CD4-positive, alpha-beta T cell treated with Interleukin-15 for 1 hour (primary cell): ENCODE results near the gene LENG9.

Experiments
- DNase-seq: peaks from one replicate; pipeline ENCODE4 v3.0.0-alpha.2; 2020

Gene LENG9

DNA sequence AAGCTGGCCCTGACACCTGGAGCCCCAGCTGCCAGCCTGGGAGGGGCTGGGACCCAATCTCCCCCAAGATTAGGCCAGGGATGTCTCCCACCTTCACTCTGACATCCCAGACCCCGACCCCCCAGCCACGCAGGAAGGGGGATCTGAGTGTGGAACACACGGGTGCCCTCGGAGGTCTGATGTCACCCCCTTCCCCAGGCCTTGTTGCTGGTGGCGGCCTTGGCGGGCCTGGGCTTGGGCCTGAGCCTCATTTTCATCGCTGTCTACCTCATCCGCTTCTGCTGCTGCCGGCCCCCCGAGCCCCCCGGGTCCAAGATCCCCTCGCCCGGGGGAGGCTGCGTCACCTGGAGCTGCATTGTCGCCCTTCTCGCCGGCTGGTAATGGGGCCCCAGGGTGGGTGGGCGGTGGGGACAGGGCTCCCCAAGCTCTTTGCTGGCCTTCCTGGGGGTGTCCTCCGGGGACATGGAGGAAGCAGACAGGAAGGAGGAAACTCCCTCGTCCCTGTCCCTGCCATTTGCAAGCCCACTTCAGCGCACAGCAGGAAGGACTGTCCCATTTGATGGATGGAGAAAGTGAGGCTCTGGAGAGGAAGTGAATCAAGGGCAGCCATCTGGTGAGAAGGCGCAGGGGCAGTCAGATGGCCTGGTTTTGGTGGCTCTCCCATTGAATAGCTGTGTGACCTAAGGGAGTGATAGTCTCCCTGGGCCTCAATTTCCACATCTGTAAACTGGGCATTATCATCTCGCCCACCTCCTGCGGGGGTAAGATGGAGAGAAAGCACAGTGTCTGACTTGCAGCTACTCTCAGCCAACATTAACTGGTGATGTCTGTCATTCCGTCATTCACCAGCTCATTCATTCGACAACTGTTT lies 44.4 kb downstream of the LENG9 start:
- no peak for DNase-seq

DNA sequence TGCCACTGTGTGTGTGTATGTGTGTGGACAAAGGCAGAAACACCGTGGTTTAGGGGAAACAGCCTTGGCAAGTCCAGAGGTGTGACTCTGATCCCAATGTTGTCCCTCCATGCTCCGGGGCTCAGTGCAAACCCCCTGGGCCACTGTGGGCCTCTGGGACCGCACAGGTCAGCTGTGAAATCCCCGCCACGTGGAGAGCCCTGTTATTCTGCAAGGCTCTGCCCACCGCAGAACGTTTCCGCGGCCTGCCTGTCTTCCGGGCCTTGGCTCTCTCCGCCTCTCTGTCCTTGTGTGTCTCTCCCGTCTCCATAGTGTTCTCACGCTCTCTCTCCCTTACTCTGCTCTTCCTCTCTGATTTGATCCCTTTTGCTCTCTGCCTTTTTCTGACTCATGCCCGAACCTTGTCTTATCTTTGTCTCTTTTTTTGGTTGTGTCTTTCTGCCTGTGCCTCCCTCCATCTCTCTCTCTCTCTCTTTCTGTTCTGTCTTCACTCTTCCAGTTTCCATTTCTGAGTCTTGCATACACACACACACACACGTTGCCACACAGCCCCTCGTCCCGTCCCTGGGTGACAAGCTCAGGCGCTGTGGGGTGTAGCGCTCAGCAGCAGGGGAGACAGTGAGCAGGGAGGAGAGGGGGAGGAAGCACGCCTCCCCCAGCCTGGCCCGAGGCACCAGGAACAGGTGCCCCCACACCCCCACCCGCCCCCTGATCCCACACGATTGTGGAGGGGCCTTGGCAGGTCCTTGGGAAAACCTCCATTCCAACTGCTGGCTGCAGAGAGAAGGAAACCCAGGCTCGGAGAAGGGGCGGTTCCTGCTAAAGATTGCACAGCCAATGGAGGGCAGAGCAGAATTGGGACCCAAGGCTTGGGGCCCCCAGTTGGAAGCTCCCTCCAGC lies 45.3 kb downstream of the LENG9 start:
- no peak for DNase-seq

DNA sequence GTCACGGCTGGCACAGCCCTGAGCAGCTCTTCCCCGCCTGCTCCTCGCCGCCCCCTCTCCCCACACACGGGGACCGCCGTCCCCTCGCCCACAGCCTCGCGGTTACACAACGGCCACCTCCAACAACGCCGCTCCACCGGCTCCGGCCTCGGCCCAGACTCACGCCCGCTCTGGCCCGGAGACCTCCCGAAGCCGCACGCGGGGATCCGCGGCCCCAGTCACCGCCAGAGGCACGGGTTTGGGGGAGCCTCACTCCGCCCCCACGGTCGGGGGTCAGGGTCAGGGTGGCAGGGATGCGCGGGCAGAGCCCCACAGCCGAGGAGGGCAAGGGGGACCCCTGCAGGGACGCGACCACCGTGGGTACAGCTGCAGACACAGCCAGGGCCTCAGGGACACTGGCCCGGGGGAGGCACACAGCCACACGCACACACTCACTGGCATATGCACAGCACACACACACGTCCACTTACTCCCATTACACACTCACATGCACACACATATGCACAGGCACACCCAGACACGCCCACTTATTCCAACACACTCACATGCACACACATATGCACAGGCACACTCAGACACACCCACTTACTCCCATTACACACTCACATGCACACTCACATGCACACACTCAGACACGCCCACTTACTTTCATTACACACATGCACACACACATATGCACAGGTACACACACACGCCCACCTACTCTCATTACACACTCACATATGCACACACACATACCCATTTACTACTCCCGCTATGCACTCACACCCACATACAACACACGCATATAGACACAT lies 46.7 kb downstream of the LENG9 start:
- no peak for DNase-seq

DNA sequence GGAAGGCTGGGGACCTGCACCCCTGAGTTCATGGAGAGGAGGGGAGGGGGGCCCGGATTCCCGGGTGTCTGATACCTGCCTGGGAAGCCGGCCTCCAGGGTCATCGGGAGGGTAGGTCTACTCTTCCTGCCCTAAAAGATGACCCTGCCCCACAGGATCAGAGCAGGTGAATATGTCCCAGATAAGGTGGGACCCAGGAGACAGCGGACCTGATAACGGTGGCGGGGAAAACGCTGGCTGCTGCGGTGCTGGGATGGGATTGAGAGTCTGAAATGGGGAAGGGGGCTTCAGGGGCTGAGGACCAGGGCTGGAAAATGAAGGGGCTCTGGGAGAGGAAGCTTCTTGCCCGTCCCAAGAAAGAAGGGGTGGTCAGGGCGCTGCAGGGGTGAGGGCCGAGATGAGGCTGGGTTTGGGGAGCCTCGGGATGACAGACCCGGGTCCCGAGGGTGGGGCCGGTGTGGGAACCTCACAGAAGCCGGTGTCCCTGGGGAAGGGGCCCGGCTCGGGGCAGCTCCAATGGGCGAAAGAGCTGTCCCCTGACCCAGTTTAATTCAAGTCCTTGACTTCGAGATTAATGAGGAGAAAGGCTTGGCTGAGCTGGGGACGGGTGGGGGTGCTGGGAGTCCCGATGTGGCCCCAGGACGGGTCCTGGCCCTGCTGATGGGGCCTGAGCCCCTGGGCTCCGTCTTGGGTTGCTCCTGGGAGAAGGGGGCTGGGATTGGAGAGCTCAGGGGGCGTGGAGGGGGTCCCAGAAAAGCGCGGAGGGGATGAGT lies 47.5 kb downstream of the LENG9 start:
- DNase-seq, result no peak

DNA sequence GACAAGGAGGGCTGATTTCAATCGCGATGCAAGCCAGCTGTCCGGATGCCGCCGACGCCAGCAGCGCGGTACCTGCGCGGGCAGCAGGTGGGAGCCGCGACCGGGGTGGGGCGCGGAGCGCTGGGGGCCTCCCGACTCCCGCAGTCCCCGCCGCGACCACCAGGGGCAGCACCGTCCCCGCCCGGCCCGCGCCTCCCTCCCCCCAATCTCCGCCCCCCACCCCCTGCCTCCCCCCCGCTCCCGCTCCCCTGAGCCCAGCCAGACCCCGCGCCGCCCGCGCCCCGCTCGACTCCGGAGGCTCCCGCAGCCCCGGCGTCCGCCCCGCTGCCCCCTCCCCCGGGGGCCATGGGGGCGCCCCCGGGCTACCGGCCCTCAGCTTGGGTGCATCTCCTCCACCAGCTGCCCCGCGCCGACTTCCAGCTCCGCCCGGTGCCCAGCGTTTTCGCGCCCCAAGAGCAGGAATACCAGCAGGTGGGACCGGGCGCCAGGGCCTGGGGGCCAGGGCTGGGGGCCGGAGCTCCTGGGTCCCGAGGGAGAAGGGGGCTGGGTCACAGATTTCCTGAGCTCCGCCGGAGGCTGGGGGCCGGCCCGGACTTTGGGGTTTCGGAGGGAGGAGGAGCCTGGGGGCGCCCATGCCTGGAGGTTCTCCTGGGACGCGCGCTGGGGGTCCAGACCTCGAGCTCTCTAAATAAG lies 48.2 kb downstream of the LENG9 start, which contains the start of gene TTYH1:
Gene TTYH1 (plus strand): TSS at position 257 of the 693 bp plus-strand sequence. CDS start 89 bp downstream, at position 346.
- DNase-seq, result no peak

DNA sequence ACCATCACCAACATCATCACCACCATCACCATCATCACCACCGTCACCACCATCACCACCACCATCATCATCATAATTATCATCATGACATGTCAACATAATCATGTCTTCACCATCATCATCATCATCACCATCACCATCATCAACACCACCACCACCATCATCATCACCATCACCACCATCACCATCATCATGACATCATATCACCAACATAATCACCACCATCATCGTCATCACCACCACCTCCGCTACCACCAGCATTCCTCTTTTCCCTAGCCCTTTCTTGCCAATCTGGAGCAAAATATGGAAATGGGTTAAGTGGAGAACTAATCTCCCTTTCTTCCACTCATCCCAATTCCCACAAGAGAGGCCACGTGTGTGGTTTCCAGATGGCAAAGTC lies 49.4 kb downstream of the LENG9 start:
- no peak for DNase-seq

DNA sequence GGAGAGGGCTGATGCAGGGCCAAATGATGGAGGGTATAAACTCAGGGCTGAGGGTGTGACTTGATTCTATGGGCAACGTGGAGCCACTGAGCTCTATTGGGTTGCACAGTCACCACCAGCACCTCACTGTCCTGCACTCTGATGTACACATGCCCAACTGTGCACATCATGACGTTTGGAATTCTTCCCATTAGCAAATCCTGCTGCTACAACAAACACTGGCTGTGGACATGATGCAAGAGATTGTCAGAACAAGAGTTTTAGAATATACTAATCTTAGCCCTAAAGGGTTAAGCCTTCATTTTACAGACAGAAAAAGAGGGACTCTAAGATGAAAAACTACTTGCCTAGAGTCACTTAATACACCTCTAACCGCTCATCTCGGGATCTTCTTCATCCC lies 50.7 kb downstream of the LENG9 start:
- DNase-seq, result no peak
